IMR-90 (cell line): ENCODE data around the gene CDC14A. TPM values are rescaled to one million over a fixed set of nuclear protein-coding genes. Genes with fewer than 3 reads are reported as not detected.
A peak's percentile ranks its signal among the peaks of the same experiment; 100 is the strongest.

Source experiments
- ATAC-seq: fragments of 200-7000 bp; cut with Tn5 transposase; 2 replicates; pipeline ENCODE4 v1.9.1; 2020; ENCODE audit warnings: low read depth, mild to moderate bottlenecking, moderate library complexity
- Bru-seq: library from RNA; stranded (reverse); fragments of 400-500 nt; gene quantifications from one replicate; lab custom pipeline; 2021; lab: Mats Ljungman, UMichigan
- BruChase-seq, 2 experiments: library from RNA; stranded (reverse); fragments of 400-500 nt; gene quantifications; one replicate each; lab custom pipeline; 2021; lab: Mats Ljungman, UMichigan
- BruUV-seq: library from RNA; stranded (reverse); fragments of 400-500 nt; replicated peaks from 2 replicates; lab custom pipeline; 2021; lab: Mats Ljungman, UMichigan
- CTCF ChIA-PET: fragments of 300-600 bp; formaldehyde crosslinking; extraction: SDS; loops from one replicate; lab custom pipeline; 2021; ENCODE audit warnings: antibody characterized with exemption; lab: Yijun Ruan, JAX
- POLR2A ChIA-PET: fragments of 300-600 bp; sonication (Branson Sonifier 250); formaldehyde crosslinking; loops from one replicate; lab custom pipeline; 2022; ENCODE audit warnings: antibody characterized with exemption; ENCODE audit not compliant: unreplicated experiment; lab: Charles Lee
- DNase-seq: peaks from one replicate; pipeline ENCODE4 v3.0.0; 2013
- H2AFZ ChIP-seq: replicated peaks from 2 replicates; pipeline ENCODE3; 2013; ENCODE audit warnings: low read length, mild to moderate bottlenecking; ENCODE audit not compliant: poor library complexity
- H2AK5ac ChIP-seq: 2 replicates; pipeline ENCODE4 v1.6.1; 2013; ENCODE audit warnings: low read depth, low read length, inconsistent platforms
- H2AK9ac ChIP-seq: replicated peaks from 2 replicates; pipeline ENCODE3; 2013; ENCODE audit warnings: mild to moderate bottlenecking, low read depth, low read length, moderate library complexity; ENCODE audit not compliant: poor library complexity
- H2BK120ac ChIP-seq: 2 replicates; pipeline ENCODE4 v1.6.1; 2013; ENCODE audit warnings: low read depth, low read length, inconsistent platforms
- H2BK15ac ChIP-seq: 3 replicates; pipeline ENCODE4 v1.6.1; 2013; ENCODE audit warnings: low read depth, low read length, inconsistent platforms
- H2BK20ac ChIP-seq: 2 replicates; pipeline ENCODE4 v1.6.1; 2013; ENCODE audit warnings: low read depth, mild to moderate bottlenecking, inconsistent platforms, low read length, moderate library complexity
- H2BK5ac ChIP-seq: 2 replicates; pipeline ENCODE4 v1.6.1; 2013; ENCODE audit warnings: mild to moderate bottlenecking, low read depth, low read length, inconsistent platforms; ENCODE audit not compliant: poor library complexity, severe bottlenecking
- H3K14ac ChIP-seq: replicated peaks from 2 replicates; pipeline ENCODE4 v1.6.1; 2013; ENCODE audit warnings: low read depth, low read length, inconsistent platforms
- H3K18ac ChIP-seq: 2 replicates; pipeline ENCODE4 v1.6.1; 2013; ENCODE audit warnings: low read depth, low read length, control low read depth
- H3K23ac ChIP-seq: 2 replicates; pipeline ENCODE4 v1.6.1; 2013; ENCODE audit warnings: low read depth, low read length, inconsistent platforms
- H3K27ac ChIP-seq: 2 replicates; pipeline ENCODE4 v1.5.1; 2013; ENCODE audit warnings: mild to moderate bottlenecking, control low read depth, low read length; ENCODE audit not compliant: insufficient read depth
- H3K27me3 ChIP-seq: 2 replicates; pipeline ENCODE4 v1.6.1; 2013; ENCODE audit warnings: low read length; ENCODE audit not compliant: control insufficient read depth, insufficient read depth
- H3K36me3 ChIP-seq: 2 replicates; pipeline ENCODE4 v1.6.1; 2013; ENCODE audit warnings: low read length, mixed read lengths; ENCODE audit not compliant: control insufficient read depth, insufficient read depth
- H3K4ac ChIP-seq: 2 replicates; pipeline ENCODE4 v1.6.1; 2013; ENCODE audit warnings: low read depth, low read length, inconsistent platforms
- H3K4me1 ChIP-seq: 2 replicates; pipeline ENCODE4 v1.6.1; 2013; ENCODE audit warnings: low read length, mixed read lengths; ENCODE audit not compliant: control insufficient read depth, insufficient read depth
- H3K4me2 ChIP-seq: 2 replicates; pipeline ENCODE4 v1.6.1; 2013; ENCODE audit warnings: low read depth, mild to moderate bottlenecking, control low read depth, low read length, moderate library complexity
- H3K4me3 ChIP-seq: 2 replicates; pipeline ENCODE4 v1.5.1; 2013; ENCODE audit warnings: low read depth, mild to moderate bottlenecking, control low read depth, low read length, moderate library complexity; ENCODE audit not compliant: insufficient read depth
- H3K56ac ChIP-seq: 2 replicates; pipeline ENCODE4 v1.6.1; 2013; ENCODE audit warnings: low read length, inconsistent platforms; ENCODE audit not compliant: insufficient read depth; ENCODE audit errors: extremely low read depth
- H3K79me1 ChIP-seq, 2 experiments: 2 replicates each; pipeline ENCODE4 v1.6.1; 2013; ENCODE audit warnings: low read length in 2 of 2, inconsistent platforms in 1 of 2, low read depth in 1 of 2
- H3K9ac ChIP-seq: 2 replicates; pipeline ENCODE4 v1.6.1; 2013; ENCODE audit warnings: low read depth, low read length, control low read depth
- H3K9me1 ChIP-seq: 2 replicates; pipeline ENCODE4 v1.6.1; 2013; ENCODE audit warnings: low read length, inconsistent platforms; ENCODE audit not compliant: insufficient read depth
- H3K9me3 ChIP-seq: 2 replicates; pipeline ENCODE4 v1.6.1; 2013; ENCODE audit warnings: low read length; ENCODE audit not compliant: control insufficient read depth, insufficient read depth
- H4K20me1 ChIP-seq: 2 replicates; pipeline ENCODE4 v1.6.1; 2013; ENCODE audit warnings: low read length, inconsistent platforms; ENCODE audit not compliant: insufficient read depth
- H4K5ac ChIP-seq: 2 replicates; pipeline ENCODE4 v1.6.1; 2013; ENCODE audit warnings: mild to moderate bottlenecking, low read depth, low read length, control low read depth
- H4K8ac ChIP-seq, 2 experiments: 2 replicates each; pipeline ENCODE4 v1.6.1; 2013; ENCODE audit warnings: low read depth in 2 of 2, low read length in 2 of 2, control low read depth in 1 of 2, inconsistent platforms in 1 of 2
- H4K91ac ChIP-seq: 2 replicates; pipeline ENCODE4 v1.6.1; 2013; ENCODE audit warnings: low read depth, low read length, inconsistent platforms; ENCODE audit not compliant: insufficient read depth
- ELK1 ChIP-seq: fragments of 150-350 bp; IDR thresholded peaks from 2 replicates; pipeline ENCODE4 v1.6.1; 2016; ENCODE audit warnings: low read depth, mild to moderate bottlenecking, low read length, moderate library complexity, borderline replicate concordance
- MAZ ChIP-seq: IDR thresholded peaks from 2 replicates; pipeline ENCODE4 v1.6.1; 2012; ENCODE audit warnings: low read depth, mild to moderate bottlenecking, low read length, improper control_type of control experiment, moderate library complexity, borderline replicate concordance
- MXI1 ChIP-seq: IDR thresholded peaks from 2 replicates; pipeline ENCODE4 v1.6.1; 2012; ENCODE audit warnings: low read depth, mild to moderate bottlenecking, low read length, moderate library complexity, borderline replicate concordance
- POLR2A ChIP-seq: IDR thresholded peaks from 2 replicates; pipeline ENCODE4 v1.6.1; 2012; ENCODE audit warnings: mild to moderate bottlenecking, low read depth, low read length
- RCOR1 ChIP-seq: IDR thresholded peaks from 2 replicates; pipeline ENCODE4 v1.6.1; 2012; ENCODE audit warnings: mild to moderate bottlenecking, low read length, improper control_type of control experiment; ENCODE audit not compliant: insufficient replicate concordance
- whole genome bisulfite sequencing, 2 experiments: methylation state at CpG; one replicate each; pipeline versions ENCODE4 v1.1.5 to v1.1.7; 2013; ENCODE audit warnings: missing lambda C conversion rate in 2 of 2; ENCODE audit not compliant: insufficient read length in 1 of 2; ENCODE audit errors: extremely low coverage in 2 of 2; 5-methylcytosine and 5-hydroxymethylcytosine counted together
- dilution Hi-C: fragments of 300-500 bp; cut with HindIII; formaldehyde crosslinking; loops from one replicate; pipeline ENCODE4 v1.14.3; 2018; ENCODE audit warnings: low sequenced_read_pairs; ENCODE audit not compliant: unreplicated experiment
- in situ Hi-C: fragments of 300-500 bp; cut with MboI; formaldehyde crosslinking; loops from 3 replicates; pipeline ENCODE4 v1.14.3; 2019; ENCODE audit warnings: low sequenced_read_pairs, inconsistent platforms, mixed read lengths
- intact Hi-C: fragments of 100-400 bp; cut with micrococcal nuclease; formaldehyde crosslinking; loops from 2 replicates; pipeline ENCODE4 v1.10.0; 2022
- long read RNA-seq: library from polyadenylated mRNA; unstranded; transcript quantifications from one replicate; pipeline ENCODE4 v2.0.0, GENCODE V29; 2021; ENCODE audit not compliant: unreplicated experiment
- polyA plus RNA-seq, 3 experiments: library from polyadenylated mRNA; depleted of rRNA; stranded (reverse); fragments of >200 nt; gene quantifications; 2 replicates each; pipeline ENCODE4 v1.2.3, GENCODE V29; 2012; ENCODE audit warnings: low replicate concordance in 1 of 3
- total RNA-seq: library from RNA; depleted of rRNA; stranded (reverse); fragments of >200 nt; gene quantifications from 2 replicates; pipeline ENCODE4 v1.2.3, GENCODE V29; 2012; rRNA removed

Gene CDC14A, protein sequence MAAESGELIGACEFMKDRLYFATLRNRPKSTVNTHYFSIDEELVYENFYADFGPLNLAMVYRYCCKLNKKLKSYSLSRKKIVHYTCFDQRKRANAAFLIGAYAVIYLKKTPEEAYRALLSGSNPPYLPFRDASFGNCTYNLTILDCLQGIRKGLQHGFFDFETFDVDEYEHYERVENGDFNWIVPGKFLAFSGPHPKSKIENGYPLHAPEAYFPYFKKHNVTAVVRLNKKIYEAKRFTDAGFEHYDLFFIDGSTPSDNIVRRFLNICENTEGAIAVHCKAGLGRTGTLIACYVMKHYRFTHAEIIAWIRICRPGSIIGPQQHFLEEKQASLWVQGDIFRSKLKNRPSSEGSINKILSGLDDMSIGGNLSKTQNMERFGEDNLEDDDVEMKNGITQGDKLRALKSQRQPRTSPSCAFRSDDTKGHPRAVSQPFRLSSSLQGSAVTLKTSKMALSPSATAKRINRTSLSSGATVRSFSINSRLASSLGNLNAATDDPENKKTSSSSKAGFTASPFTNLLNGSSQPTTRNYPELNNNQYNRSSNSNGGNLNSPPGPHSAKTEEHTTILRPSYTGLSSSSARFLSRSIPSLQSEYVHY
- 3.0 and 3.9 TPM in 2 replicates for total RNA-seq
- polyA plus RNA-seq (2012; rRNA removed): 1.5 and 1.7 TPM in 2 replicates
- polyA plus RNA-seq (2012; cell fraction: cytosol; rRNA removed): 0.47 and 0.54 TPM in 2 replicates
- 1.4 and 5.7 TPM in 2 replicates for polyA plus RNA-seq (2012; cell fraction: nucleus; rRNA removed; ENCODE audit: low replicate concordance)
- Bru-seq, nascent RNA: percentile 67 among the genes with signal in this experiment
- BruChase-seq, experiment 1, labeled RNA remaining after a 6-hour chase: percentile 47 among the genes with signal in this experiment
- BruChase-seq, experiment 2, labeled RNA remaining after a 2-hour chase: percentile 52 among the genes with signal in this experiment
- long read RNA-seq: 0 reads

GRCh38 chr1:100352267-100353070, at the start of gene CDC14A:
CDC14A (plus strand) TSS chr1:100352506; CDS start chr1:100352955, 449 bp downstream.
- ChIA-PET POLR2A (interaction anchor here (1.3 kb wide), 1 partner anchor 31 kb away, joined by 3 read pairs; no protein-coding TSS in a partner anchor), CTCF (interaction anchor here (1.9 kb wide), 1 partner anchor 106 kb away, joined by 6 read pairs; no protein-coding TSS in a partner anchor)
- 0 out of 2 replicates have a peak, but pooled peaks cover 5% of the 10 kb centered on the region for H4K20me1 ChIP-seq
- H3K27ac ChIP-seq: peak within 1 kb of the TSS; percentile 76
- H3K23ac ChIP-seq: peak within 1 kb of the TSS; percentile 84
- H3K18ac ChIP-seq: peak within 1 kb of the TSS; percentile 63
- H2BK20ac ChIP-seq: peak within 1 kb of the TSS; percentile 65; the same call in 1 of the 2 replicates
- TF ChIP-seq RCOR1 (no peak), MAZ (peak; percentile 90), ELK1 (no peak), MXI1 (0 out of 2 replicates have a peak, but pooled peaks have one; percentile 58), POLR2A (0 out of 2 replicates have a peak, but pooled peaks have one; percentile 24)
- DNase-seq: peak; percentile 94
- H4K8ac ChIP-seq: peak within 1 kb of the TSS; percentile 19 to 84
- peak within 1 kb of the TSS; percentile 59 for H2BK5ac ChIP-seq
- no peak within 1 kb of the TSS for H2AK5ac ChIP-seq
- peak within 1 kb of the TSS; percentile 54 for H4K91ac ChIP-seq
- in situ Hi-C loops (no loop called here), dilution Hi-C loops (no loop called here), intact Hi-C loops (loop anchor here (5.0 to 10.0 kb wide), 3 partner anchors 85 to 548 kb away; partner anchors contain the start of gene RTCA)
- H2BK120ac ChIP-seq: peak within 1 kb of the TSS; percentile 59
- peak; percentile 81 for ATAC-seq
- 0 out of 2 replicates have a peak within 1 kb of the TSS, but pooled peaks have one; percentile 66 for H4K5ac ChIP-seq
- H3K56ac ChIP-seq: peak within 1 kb of the TSS; percentile 52
- H3K4ac ChIP-seq: peak within 1 kb of the TSS; percentile 58
- peak within 1 kb of the TSS; percentile 86 for H3K4me3 ChIP-seq
- peaks cover 4% of the 10 kb centered on the region; the same call in 1 of the 2 replicates for H3K9me1 ChIP-seq
- H3K14ac ChIP-seq: peak within 1 kb of the TSS; percentile 81
- no peaks in the 10 kb centered on the region for H3K9me3 ChIP-seq
- H3K27me3 ChIP-seq: no peaks in the 10 kb centered on the region
- H3K79me1 ChIP-seq: peaks cover 9 to 28% of the 10 kb centered on the region in 2 experiments
- peak within 1 kb of the TSS; percentile 96 for H2AK9ac ChIP-seq
- BruUV-seq: no TSS peak
- peak within 1 kb of the TSS; percentile 97 for H2AFZ ChIP-seq
- no peaks in the 10 kb centered on the region for H3K36me3 ChIP-seq
- H3K4me1 ChIP-seq: peaks cover 4% of the 10 kb centered on the region; the same call in 1 of the 2 replicates
- H2BK15ac ChIP-seq: peak within 1 kb of the TSS; percentile 43; the same call in 2 of the 3 replicates
- peak within 1 kb of the TSS; percentile 98 for H3K4me2 ChIP-seq
- peak within 1 kb of the TSS; percentile 70 for H3K9ac ChIP-seq
- WGBS, 2 experiments: 0% methylated on average over 27 of the region's 65 CpGs; no CpG with 5 or more reads in 1 of the 2 experiments
